Stimulated activated CD4-positive, alpha-beta T cell treated with anti-CD3 and anti-CD28 coated beads, Interleukin-12 subunit alpha, Interleukin-12 subunit beta, amount 100 ng/mL, for 48 hours (primary cell): Measurements from ENCODE around the gene MICALL1.

Experiments
- DNase-seq, 3 donors: peaks; one replicate each; pipeline ENCODE4 v3.0.0-alpha.2; 2020; ENCODE audit warnings: low read depth in 2 of 3, low spot score in 1 of 3

MICALL1 gene

GRCh38 chr22:37982938-37983859 is 77.1 kb downstream of the MICALL1 start:
- no peak for DNase-seq

GRCh38 chr22:37983860-37984791 is 78.0 kb downstream of the MICALL1 start, which contains the start of gene SOX10:
Gene SOX10, minus strand, starts transcription at chr22:37984555. Its CDS starts 771 bp downstream, at chr22:37983784.
- no peak for DNase-seq

GRCh38 chr22:37985050-37985585 is 79.0 kb downstream of the MICALL1 start:
- DNase-seq: no peak

- no peak for DNase-seq
Measured at GRCh38 chr22:37985751-37986281, 79.7 kb downstream of the MICALL1 start.

DNA sequence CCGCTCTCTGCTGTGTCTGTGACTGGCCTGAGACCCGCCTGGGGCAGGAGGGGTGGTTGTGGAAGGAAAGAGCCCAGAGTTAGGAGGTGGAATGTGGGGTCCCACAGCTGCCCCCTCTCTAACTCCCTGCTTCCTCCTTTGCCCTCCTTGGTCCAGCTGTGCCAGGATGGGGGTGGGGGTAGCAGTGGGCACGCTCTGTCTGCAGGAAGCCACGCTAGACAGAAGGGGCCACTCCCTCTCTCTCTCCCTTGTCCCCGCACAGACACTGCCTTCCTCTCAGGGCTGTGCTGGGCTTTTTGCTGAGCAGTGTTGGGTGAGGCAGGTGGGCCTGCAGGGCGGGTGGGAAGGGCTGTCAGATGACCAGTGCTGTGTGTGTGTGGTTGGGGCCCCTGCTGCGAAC is 80.3 kb downstream of the MICALL1 start:
- DNase-seq: no peak

- DNase-seq: no peak
Measured at GRCh38 chr22:37989146-37990045, 83.3 kb downstream of the MICALL1 start.

DNA sequence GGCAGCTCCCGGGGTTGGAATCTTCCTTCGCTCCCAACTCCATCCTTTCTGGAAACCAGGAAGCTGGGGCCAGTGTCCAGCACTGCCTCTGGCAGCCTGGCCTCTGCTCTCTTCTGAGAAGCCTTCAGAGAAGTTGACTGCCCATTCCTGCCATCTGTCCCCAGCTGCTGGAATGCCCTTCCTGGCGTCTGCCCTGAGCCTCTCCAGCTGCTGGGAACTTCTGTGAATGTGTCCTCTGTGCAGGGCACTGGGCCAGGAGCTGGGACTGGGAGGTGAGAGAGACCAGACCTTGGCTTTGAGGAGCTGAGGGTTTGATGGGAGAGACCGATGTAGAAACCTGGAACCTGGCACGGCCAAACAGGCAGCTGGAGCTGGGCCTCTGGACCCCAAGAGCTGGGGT is 84.2 kb downstream of the MICALL1 start:
- no peak for DNase-seq

- no peak for DNase-seq
Measured at GRCh38 chr22:37990862-37991261, 84.8 kb downstream of the MICALL1 start.

- DNase-seq: no peak
Measured at GRCh38 chr22:37991731-37992442, 85.8 kb downstream of the MICALL1 start.
